Inferior parietal cortex (tissue), 1 donor: ENCODE measurements around the gene CCDC91.

ENCODE experiments used
- DNase-seq: peaks from one replicate; pipeline ENCODE4 v3.0.0-alpha.2; 2016; ENCODE audit errors: extremely low spot score

The CCDC91 gene

DNA sequence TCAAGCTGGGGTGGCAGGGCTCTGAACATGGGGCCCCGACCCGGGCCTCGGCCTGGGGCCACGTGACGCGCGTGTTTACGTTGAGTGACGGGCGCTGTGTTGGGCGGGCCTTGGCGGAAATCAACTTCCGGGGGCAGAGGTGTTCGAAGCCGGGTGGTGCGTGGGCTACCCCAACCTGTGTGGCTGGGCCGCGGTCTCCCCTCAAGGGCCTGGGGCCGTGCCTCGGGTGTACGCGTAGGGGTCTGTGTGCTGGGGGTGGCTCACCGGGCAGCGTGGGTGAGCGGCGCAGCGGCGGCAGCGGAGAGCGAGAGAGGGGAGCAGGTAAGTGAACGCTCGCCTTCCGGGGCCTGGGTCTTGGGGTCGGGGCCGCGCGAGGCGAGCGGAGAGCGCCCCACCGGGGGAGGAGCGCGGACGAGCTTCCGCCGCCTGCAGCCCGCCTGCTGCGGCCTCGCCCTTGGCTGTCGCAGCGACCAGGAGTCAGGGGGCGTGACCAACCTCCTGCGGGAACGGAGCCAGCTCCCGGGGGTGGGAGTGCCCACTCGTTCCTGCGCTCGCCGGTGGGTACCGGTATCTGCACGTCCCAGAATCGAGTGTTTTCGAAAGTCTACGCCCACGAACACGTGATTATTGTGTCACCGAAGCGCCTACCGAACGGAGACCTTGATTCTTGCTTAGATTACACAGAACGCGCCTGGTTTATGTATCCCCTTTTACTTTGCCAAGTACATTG, at the start of gene CCDC91:
Gene CCDC91 (plus strand): TSS at position 136 of the 730 bp plus-strand sequence. CDS start 66,760 bp downstream, outside the sequence.
- peak; percentile 80 for DNase-seq

DNA sequence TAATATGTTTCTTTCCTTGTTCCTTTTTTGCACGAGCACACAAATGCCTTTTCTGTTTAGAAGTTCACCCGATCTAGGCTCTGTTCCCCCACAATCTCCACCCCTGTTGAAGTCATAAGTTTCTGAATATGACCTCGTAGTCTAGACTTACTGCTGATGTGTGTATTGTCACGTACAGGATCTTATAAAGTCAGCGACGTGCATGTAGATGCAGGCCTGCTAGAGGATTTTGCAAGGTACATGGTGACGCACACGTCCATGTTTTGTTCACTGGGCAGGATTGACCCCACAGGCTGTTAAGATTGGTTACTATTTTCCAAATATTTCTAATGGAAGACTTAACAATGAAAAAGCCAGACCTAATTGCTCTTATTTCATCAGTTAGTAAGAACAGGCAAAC, 46.2 kb upstream of the CCDC91 start:
- DNase-seq = no peak

DNA sequence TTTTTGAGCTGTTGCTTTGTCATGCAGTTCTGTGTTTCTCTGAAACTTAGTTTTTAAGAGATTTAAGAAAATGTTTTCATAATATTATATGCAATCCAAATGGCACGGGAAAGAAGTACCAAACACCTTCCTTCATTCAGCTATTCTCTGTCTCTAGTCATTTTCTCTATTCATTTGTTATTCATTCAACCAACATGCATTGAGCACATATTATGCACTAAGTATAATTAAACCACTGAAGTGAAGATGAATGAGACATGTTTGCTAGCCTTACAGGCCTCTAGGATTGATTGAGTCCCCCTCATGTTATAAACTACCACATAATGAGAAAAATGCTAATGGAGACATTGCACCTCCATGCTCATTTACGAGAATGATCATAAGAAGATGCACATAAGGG, 45.7 kb upstream of the CCDC91 start:
- no peak for DNase-seq

GRCh38 chr12:28145216-28145615, 45.0 kb upstream of the CCDC91 start:
- DNase-seq = no peak

GRCh38 chr12:28149279-28149678, 41.0 kb upstream of the CCDC91 start:
- DNase-seq = no peak

DNA sequence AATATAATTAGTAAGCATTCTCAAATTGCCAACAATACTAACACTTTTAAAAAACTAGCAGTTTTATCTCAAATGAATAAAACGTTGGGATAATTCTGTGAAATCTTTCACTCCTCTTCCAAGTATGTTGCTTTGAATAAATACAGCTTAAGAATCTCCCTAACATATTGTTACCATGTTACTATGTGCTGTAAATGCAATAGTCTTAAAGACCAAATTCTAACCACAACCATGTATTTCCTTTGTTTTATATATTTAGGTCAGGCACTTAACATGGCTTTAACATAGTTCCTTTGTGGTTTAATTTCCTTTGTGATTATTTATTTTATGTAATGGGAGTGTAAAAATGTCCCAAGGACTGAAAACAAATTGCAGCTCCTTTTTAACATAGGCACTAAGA, 33.9 kb upstream of the CCDC91 start:
- DNase-seq = no peak

GRCh38 chr12:28156804-28157203, 33.5 kb upstream of the CCDC91 start:
- DNase-seq = no peak

DNA sequence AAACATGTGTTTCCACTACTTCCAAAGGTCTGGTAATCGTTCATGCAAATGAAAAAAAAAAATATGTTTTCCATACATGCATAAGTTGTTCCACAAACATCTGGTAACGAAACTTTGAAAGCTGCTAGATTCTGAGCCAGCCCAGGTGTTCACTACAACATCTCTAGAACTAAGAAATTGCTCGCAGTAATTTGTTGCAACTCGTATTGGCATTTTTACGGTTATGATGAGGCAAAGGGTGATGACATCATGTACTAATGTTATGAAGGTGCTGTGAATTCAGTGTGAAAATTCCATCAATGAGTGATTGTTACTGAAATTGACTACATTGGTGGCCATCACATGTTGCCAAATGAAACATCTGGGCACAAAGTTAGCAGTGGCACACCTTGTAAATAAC, 31.9 kb upstream of the CCDC91 start:
- no peak for DNase-seq

DNA sequence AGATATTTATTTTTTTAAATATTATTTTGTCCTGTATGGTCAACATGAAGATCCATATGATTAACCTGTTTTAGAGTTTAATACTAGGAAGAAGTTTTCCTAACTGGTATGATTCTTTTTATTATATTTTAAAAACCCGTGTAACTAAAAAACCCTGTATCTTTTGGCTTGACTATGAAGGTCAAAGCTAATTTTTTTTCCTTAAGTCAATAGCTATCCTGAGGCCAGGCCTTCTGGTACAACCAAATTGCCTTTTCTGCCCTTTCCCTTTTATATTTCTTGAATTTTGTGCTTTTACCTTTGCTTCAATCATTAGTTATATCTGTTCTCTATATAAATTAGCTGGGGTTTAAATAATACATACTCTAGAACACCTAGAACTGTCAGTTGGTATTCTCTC, 30.6 kb upstream of the CCDC91 start:
- DNase-seq = no peak

- DNase-seq = no peak
Measured at GRCh38 chr12:28161697-28162096, 28.6 kb upstream of the CCDC91 start.

GRCh38 chr12:28162697-28163096, 27.6 kb upstream of the CCDC91 start:
- DNase-seq = no peak

GRCh38 chr12:28164644-28165275, 25.5 kb upstream of the CCDC91 start:
- no peak for DNase-seq

DNA sequence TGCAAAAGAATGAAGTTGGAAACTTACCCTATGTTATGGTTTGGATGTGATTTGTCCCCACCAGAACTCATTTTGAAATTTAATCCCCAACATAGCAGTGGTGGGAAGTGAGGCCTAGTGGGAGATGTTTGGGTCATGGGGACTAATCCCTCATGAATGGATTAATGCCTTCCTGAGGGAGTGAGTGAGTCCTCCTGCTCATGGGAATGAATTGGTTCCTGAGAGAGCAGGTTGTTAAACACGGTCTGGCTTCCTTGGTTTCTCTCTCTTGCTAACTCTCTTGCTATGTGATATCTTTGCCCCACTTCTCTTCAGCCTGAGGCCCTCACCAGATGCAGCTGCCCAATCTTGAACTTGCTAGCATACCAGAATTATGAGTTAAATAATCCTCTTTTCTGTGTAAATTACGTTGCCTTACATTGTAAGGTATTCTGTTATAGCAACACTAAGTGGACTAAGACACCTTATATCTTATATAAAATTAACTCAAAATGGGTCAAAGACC, 22.2 kb upstream of the CCDC91 start:
- no peak for DNase-seq

- DNase-seq = no peak
Measured at GRCh38 chr12:28171356-28172060, 18.7 kb upstream of the CCDC91 start.

GRCh38 chr12:28172434-28173030, 17.7 kb upstream of the CCDC91 start:
- DNase-seq = peak; percentile 30

DNA sequence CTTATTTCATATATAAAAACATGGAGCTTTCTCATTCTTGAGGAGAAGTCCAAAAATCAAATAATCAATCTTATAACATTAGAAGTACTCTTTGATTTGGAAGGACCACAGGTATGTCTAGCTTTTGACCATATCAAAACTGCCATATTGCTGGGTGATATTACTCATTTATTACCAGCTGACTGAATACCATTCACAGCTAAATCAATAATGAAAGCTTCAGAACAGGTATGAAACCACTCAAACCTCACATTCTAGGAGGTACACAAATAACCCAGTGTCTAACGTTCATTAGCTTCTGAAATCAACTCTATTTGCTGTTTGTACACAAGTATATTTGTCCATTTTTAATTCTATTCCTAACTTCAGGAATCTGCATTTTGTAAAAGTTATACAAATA, 16.8 kb upstream of the CCDC91 start:
- DNase-seq = no peak

- no peak for DNase-seq
Measured at GRCh38 chr12:28175098-28175589, 15.1 kb upstream of the CCDC91 start.

DNA sequence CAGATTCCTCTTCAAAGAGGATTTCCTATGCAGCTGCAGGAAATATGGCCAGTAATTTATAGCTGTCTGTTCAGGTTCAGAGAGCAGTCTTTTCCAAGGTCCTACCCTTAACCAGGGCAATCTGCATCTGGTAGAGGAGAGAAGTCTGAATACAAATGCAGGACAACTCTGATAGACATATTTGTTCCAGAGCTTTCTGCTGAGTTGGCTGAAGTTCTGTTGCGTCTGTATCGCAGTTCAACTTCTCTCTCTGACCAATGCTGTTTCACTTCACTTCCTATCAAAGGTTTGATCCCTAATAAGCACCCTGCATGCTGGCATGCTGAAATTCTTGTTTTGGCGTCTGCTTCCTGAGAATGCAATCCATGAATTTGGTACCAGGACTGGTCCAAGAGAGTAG, 14.0 kb upstream of the CCDC91 start:
- no peak for DNase-seq

GRCh38 chr12:28177461-28177860, 12.8 kb upstream of the CCDC91 start:
- no peak for DNase-seq

- no peak for DNase-seq
Measured at GRCh38 chr12:28177905-28178304, 12.4 kb upstream of the CCDC91 start.

GRCh38 chr12:28178775-28179174, 11.5 kb upstream of the CCDC91 start:
- DNase-seq = no peak

DNA sequence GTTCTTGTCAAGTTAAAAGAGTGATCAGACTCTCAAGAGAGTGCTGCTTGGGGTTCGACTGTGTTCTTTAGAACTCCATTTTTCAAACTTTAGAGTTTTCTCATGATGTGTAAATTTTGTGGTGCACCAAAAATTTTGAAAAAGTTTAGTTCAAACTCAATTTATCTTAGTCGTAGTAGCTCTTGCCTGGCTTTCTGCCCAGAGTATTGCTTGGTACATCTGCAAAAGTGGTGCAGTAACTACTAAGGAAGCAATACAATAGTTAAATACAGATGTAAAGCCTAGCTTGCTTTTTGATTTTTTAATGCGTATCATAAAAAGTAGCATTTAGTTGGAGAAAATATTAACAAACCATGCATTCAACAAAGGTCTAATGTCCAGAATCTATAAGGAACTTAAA, 9.5 kb upstream of the CCDC91 start:
- no peak for DNase-seq
